Stimulated activated CD4-positive, alpha-beta T cell treated with anti-CD3 and anti-CD28 coated beads, TNF-alpha, amount 100 ng/mL, for 1 hour (primary cell): ENCODE measurements around the gene OXSM.

Experiments used
- DNase-seq, 3 donors: peaks; one replicate each; pipeline ENCODE4 v3.0.0-alpha.2; 2020; ENCODE audit warnings: low read depth in 3 of 3, low spot score in 1 of 3

OXSM gene

GRCh38 chr3:25789596-25790556 is at the start of gene OXSM:
Gene OXSM (plus strand): TSS chr3:25790090. CDS start chr3:25791021, 931 bp downstream.
- DNase-seq = peak; percentile 71 to 82 (median 77)

- no peak for DNase-seq
These were observed 45.4 kb upstream of the OXSM start for GRCh38 chr3:25744470-25744869.

- no peak for DNase-seq
These were observed 42.9 kb upstream of the OXSM start for GRCh38 chr3:25747033-25747432.

DNA sequence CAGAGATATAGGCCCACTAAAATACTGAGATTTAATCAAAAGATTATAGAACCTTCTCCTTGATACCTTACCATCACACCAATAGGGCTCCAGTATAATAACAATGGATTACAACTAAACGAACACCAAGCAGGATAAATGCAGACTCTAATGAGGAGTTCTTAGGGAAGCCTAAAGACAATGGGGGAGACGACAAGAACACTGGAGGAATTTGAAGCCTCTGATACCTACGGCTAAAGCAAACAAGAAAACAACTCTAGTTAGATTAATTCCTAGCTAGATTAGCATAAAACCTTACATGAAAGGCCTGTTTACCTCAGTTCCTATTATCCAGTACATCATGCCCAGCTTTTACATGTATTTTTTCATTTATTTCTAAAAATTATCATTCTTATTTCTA is 41.7 kb upstream of the OXSM start:
- no peak for DNase-seq

DNA sequence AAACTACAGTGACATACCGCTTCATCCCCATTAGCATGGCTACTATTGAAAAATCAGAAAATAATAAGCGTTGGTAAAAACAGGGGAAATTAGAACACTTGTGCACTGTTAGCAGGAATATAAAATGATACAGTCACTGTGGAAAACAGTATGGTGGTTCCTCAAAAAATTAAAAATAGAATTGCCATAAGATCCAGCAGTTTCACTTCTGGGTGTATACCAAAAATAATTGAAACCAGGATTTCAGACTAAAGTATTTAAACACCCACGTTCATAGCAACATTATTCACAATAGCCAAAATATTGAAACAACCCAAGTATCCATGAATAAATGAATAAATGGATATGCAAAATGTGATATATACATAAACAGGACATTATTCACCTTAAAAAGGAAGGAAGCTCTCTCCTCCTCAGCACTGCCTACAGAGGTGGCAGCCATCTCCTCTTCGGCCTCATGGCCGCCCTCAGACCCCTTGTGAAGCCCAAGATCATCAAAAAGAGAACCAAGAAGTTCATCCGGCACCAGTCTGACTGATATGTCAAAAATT is 40.8 kb upstream of the OXSM start:
- DNase-seq = no peak

DNA sequence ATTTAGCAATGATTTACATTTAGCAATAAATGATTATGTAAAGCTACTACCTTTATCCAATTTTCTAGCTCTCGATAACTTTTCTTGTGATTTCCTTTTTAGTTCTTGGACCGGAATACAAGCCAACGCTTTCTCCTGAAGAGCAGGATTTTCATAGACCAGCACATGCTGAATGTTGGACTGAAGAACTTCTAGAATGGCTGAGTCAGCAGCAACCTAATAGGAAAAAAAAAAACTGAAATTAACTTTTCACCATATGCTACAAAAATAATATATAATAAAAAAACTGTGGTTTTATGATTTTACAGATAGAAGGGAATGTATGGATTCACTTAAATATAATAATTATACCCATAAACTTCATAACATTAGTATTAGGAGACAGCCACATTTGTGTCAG is 38.8 kb upstream of the OXSM start:
- no peak for DNase-seq

GRCh38 chr3:25751725-25752124 is 38.2 kb upstream of the OXSM start:
- DNase-seq = no peak

GRCh38 chr3:25768851-25769250 is 21.0 kb upstream of the OXSM start:
- DNase-seq = no peak

- DNase-seq = no peak
These were observed 14.0 kb upstream of the OXSM start for GRCh38 chr3:25775936-25776335.

- DNase-seq = no peak
These were observed 9.3 kb upstream of the OXSM start for GRCh38 chr3:25780618-25781017.

- DNase-seq = no peak
These were observed 8.6 kb upstream of the OXSM start for GRCh38 chr3:25781145-25781757.

GRCh38 chr3:25781758-25782594 is 7.9 kb upstream of the OXSM start:
- no peak for DNase-seq

GRCh38 chr3:25782636-25782937 is 7.3 kb upstream of the OXSM start:
- DNase-seq = no peak

- peak; percentile 55 to 77 (median 74) for DNase-seq
These were observed 6.8 kb upstream of the OXSM start, which contains the start of gene NGLY1 for GRCh38 chr3:25782938-25783660. Gene NGLY1 (minus strand): TSS chr3:25783443. CDS start chr3:25783390, 53 bp downstream.

- DNase-seq = peak in 1 of 3 donors; percentile 1
These were observed 6.0 kb upstream of the OXSM start for GRCh38 chr3:25783661-25784512.

DNA sequence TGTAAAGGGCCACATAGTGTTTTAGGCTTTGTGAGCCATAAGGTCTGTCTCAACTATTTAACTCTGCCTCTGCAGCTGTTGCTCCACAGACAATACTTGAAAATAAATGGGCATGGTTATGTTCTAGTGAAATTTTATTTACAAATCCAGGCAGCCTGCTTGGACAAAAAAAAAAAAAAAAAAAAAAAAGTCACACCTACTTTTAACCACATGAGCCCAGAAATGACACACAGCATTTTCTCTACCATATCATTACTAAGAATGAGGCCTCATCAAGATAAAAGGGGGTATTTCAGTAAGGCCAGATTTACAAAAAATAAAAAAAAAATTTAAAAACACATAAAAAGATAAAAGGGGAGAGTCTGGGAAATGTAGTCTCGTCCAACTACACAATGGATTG is 4.9 kb upstream of the OXSM start:
- DNase-seq = no peak

- no peak for DNase-seq
These were observed 4.1 kb upstream of the OXSM start for GRCh38 chr3:25785826-25786225.

- DNase-seq = no peak
These were observed 2.2 kb upstream of the OXSM start for GRCh38 chr3:25787689-25788088.

DNA sequence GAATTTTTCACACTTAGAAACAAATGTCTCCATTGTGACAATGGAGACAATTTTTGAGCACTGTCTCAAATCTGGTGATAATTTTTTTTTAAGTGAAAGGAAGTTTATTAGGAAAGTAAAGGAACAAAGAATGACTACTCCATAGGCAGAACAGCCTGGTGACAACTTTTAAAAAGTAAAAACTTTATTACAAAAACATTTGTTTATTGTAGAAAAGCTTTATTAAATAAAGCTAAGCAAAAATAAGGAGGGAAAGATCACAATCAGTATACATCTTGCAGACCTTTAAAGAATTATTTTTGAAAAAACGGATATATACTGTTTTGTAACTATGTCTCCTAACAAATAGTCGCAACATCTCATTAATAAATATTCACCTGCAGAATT is 688 bp upstream of the OXSM start:
- DNase-seq = no peak

- DNase-seq = no peak
These were observed 11.9 kb downstream of the OXSM start for GRCh38 chr3:25801786-25802185.
